SJSA1 (cell line): ENCODE data around the gene ZNF585A. TPM values are rescaled to one million over a fixed set of nuclear protein-coding genes. Genes with fewer than 3 reads are reported as not detected.
"Not testable (repeated sequence)": the region's sequence is repeated elsewhere in the genome, so short reads cannot be mapped to it uniquely, and the experiment has no call there.

Experiments used
- DNase-seq, 2 experiments: peaks; one replicate each; pipeline ENCODE4 v3.0.0-alpha.2; 2015 to 2020; ENCODE audit warnings: low spot score in 2 of 2, low read depth in 1 of 2
- H3K27ac ChIP-seq: fragments of 250-450 bp; sonication (Bioruptor Pico); 2 replicates; pipeline ENCODE4 v1.5.1; 2020; ENCODE audit warnings: mild to moderate bottlenecking, moderate library complexity
- H3K27me3 ChIP-seq: fragments of 250-450 bp; sonication (Bioruptor Pico); replicated peaks from 2 replicates; pipeline ENCODE4 v1.5.1; 2020; ENCODE audit warnings: mild to moderate bottlenecking, moderate library complexity
- H3K36me3 ChIP-seq: fragments of 250-450 bp; sonication (Bioruptor Pico); 2 replicates; pipeline ENCODE4 v1.5.1; 2020; ENCODE audit warnings: mild to moderate bottlenecking
- H3K4me1 ChIP-seq: fragments of 250-450 bp; sonication (Bioruptor Pico); replicated peaks from 2 replicates; pipeline ENCODE4 v1.6.1; 2021; ENCODE audit warnings: mild to moderate bottlenecking
- H3K4me3 ChIP-seq: fragments of 250-450 bp; sonication (Bioruptor Pico); 2 replicates; pipeline ENCODE4 v1.5.1; 2020; ENCODE audit warnings: mild to moderate bottlenecking
- H3K9me3 ChIP-seq: fragments of 250-450 bp; sonication (Bioruptor Pico); replicated peaks from 2 replicates; pipeline ENCODE4 v1.5.1; 2020; ENCODE audit warnings: mild to moderate bottlenecking
- total RNA-seq: library from RNA; depleted of rRNA; stranded (reverse); fragments of >200 nt; shearing (Covaris generic); gene quantifications from 2 replicates; pipeline ENCODE4 v1.2.3, GENCODE V29; 2014; rRNA removed

Gene ZNF585A
- total RNA-seq = 1.4 TPM in 1 of 2 replicates, not detected in the other

GRCh38 chr19:37172368-37173366 lies at the start of gene ZNF585A:
ZNF585A (minus strand) TSS chr19:37172695; CDS start chr19:37169910, 2,785 bp downstream.
- DNase-seq = peak in 1 of 2 experiments; percentile 2
- H3K36me3 ChIP-seq = no peaks in the 10 kb centered on the region
- peaks cover 3% of the 10 kb centered on the region for H3K9me3 ChIP-seq
- peak within 1 kb of the TSS; percentile 30 for H3K4me3 ChIP-seq
- H3K4me1 ChIP-seq = no peaks in the 10 kb centered on the region
- no peaks in the 10 kb centered on the region for H3K27me3 ChIP-seq
- H3K27ac ChIP-seq = no peak within 1 kb of the TSS

- no peak overlapping the region for H3K27ac ChIP-seq
- H3K27me3 ChIP-seq = no peaks in the 10 kb centered on the region
- H3K4me1 ChIP-seq = no peaks in the 10 kb centered on the region
- H3K9me3 ChIP-seq = peaks cover 12% of the 10 kb centered on the region
- H3K4me3 ChIP-seq = no peak overlapping the region
- H3K36me3 ChIP-seq = peaks cover under 1% of the 10 kb centered on the region; the same call in 1 of the 2 replicates
- DNase-seq = no peak
These were observed 48.6 kb upstream of the ZNF585A start for GRCh38 chr19:37221136-37221535.

GRCh38 chr19:37220383-37220782 lies 47.9 kb upstream of the ZNF585A start:
- no peaks in the 10 kb centered on the region for H3K27me3 ChIP-seq
- peaks cover 13% of the 10 kb centered on the region for H3K9me3 ChIP-seq
- H3K36me3 ChIP-seq = no peaks in the 10 kb centered on the region
- DNase-seq = no peak
- no peaks in the 10 kb centered on the region for H3K4me1 ChIP-seq
- H3K4me3 ChIP-seq = no peak overlapping the region
- H3K27ac ChIP-seq = no peak overlapping the region

- no peak overlapping the region; the same call in 1 of the 2 replicates for H3K27ac ChIP-seq
- H3K9me3 ChIP-seq = peaks cover 16% of the 10 kb centered on the region
- H3K36me3 ChIP-seq = no peaks in the 10 kb centered on the region
- H3K27me3 ChIP-seq = no peaks in the 10 kb centered on the region
- no peak for DNase-seq
- peak overlapping the region; percentile 60 for H3K4me3 ChIP-seq
- no peaks in the 10 kb centered on the region for H3K4me1 ChIP-seq
These were observed 46.1 kb upstream of the ZNF585A start for GRCh38 chr19:37218592-37218935.

- Histone ChIP-seq H3K4me1 (no peaks in the 10 kb centered on the region), H3K4me3 (peak within 1 kb of the TSS; percentile 60), H3K27ac (peak within 1 kb of the TSS; percentile 44), H3K9me3 (peaks cover 16% of the 10 kb centered on the region), H3K27me3 (no peaks in the 10 kb centered on the region), H3K36me3 (no peaks in the 10 kb centered on the region)
- peak; percentile 66 to 71 for DNase-seq
These were observed 45.5 kb upstream of the ZNF585A start, which contains the start of gene ZNF383 for GRCh38 chr19:37217775-37218591. ZNF383 (plus strand) TSS chr19:37218214; CDS start chr19:37230454, 12,240 bp downstream.

GRCh38 chr19:37217480-37217774 lies 44.9 kb upstream of the ZNF585A start:
- H3K36me3 ChIP-seq = no peaks in the 10 kb centered on the region
- H3K27me3 ChIP-seq = no peaks in the 10 kb centered on the region
- no peaks in the 10 kb centered on the region for H3K4me1 ChIP-seq
- H3K4me3 ChIP-seq = peak overlapping the region; percentile 60
- DNase-seq = no peak
- H3K9me3 ChIP-seq = peaks cover 16% of the 10 kb centered on the region
- H3K27ac ChIP-seq = no peak overlapping the region

GRCh38 chr19:37197768-37198167 lies 25.3 kb upstream of the ZNF585A start:
- H3K36me3 ChIP-seq = no peaks in the 10 kb centered on the region
- no peaks in the 10 kb centered on the region for H3K4me1 ChIP-seq
- 0 out of 2 replicates have a peak, but pooled peaks cover 3% of the 10 kb centered on the region for H3K9me3 ChIP-seq
- DNase-seq = no peak
- no peak overlapping the region for H3K4me3 ChIP-seq
- H3K27ac ChIP-seq = no peak overlapping the region
- no peaks in the 10 kb centered on the region for H3K27me3 ChIP-seq

GRCh38 chr19:37197115-37197514 lies 24.6 kb upstream of the ZNF585A start:
- not testable (repeated sequence) for H3K9me3 ChIP-seq, H3K4me3 ChIP-seq, H3K27ac ChIP-seq

GRCh38 chr19:37195248-37195647 lies 22.8 kb upstream of the ZNF585A start:
- not testable (repeated sequence) for H3K9me3 ChIP-seq, H3K4me3 ChIP-seq, H3K27ac ChIP-seq, H3K36me3 ChIP-seq, H3K4me1 ChIP-seq, H3K27me3 ChIP-seq, DNase-seq

More at GRCh38 chr19:37197115-37197514, 24.6 kb upstream of the ZNF585A start:
- not testable (repeated sequence) for DNase-seq, H3K36me3 ChIP-seq, H3K4me1 ChIP-seq, H3K27me3 ChIP-seq

GRCh38 chr19:37186071-37186470 lies 13.6 kb upstream of the ZNF585A start:
- H3K4me1 ChIP-seq, DNase-seq, H3K4me3 ChIP-seq, H3K27ac ChIP-seq, H3K27me3 ChIP-seq, H3K36me3 ChIP-seq: not testable (repeated sequence)
- peaks cover 19% of the 10 kb centered on the region for H3K9me3 ChIP-seq

- Histone ChIP-seq H3K27me3 (no peaks in the 10 kb centered on the region), H3K4me1 (no peaks in the 10 kb centered on the region), H3K27ac (no peak overlapping the region), H3K36me3 (no peaks in the 10 kb centered on the region), H3K9me3 (peaks cover 5% of the 10 kb centered on the region; the same call in 1 of the 2 replicates), H3K4me3 (no peak overlapping the region)
- DNase-seq = no peak
These were observed 6.9 kb downstream of the ZNF585A start for GRCh38 chr19:37165635-37166034.

- H3K4me3 ChIP-seq = no peak overlapping the region
- H3K4me1 ChIP-seq = no peaks in the 10 kb centered on the region
- DNase-seq = no peak
- no peaks in the 10 kb centered on the region for H3K27me3 ChIP-seq
- H3K9me3 ChIP-seq = peaks cover 14% of the 10 kb centered on the region
- no peak overlapping the region for H3K27ac ChIP-seq
- no peaks in the 10 kb centered on the region for H3K36me3 ChIP-seq
These were observed 12.3 kb downstream of the ZNF585A start for GRCh38 chr19:37160153-37160552.

GRCh38 chr19:37148214-37148613 lies 24.3 kb downstream of the ZNF585A start:
- Histone ChIP-seq H3K36me3 (no peaks in the 10 kb centered on the region), H3K27ac (no peak overlapping the region), H3K27me3 (no peaks in the 10 kb centered on the region), H3K9me3 (peaks cover 21% of the 10 kb centered on the region; the same call in 1 of the 2 replicates), H3K4me1 (no peaks in the 10 kb centered on the region), H3K4me3 (no peak overlapping the region)
- no peak for DNase-seq

GRCh38 chr19:37136111-37136510 lies 36.4 kb downstream of the ZNF585A start:
- Histone ChIP-seq H3K27me3 (no peaks in the 10 kb centered on the region), H3K9me3 (peaks cover 26% of the 10 kb centered on the region), H3K4me1 (no peaks in the 10 kb centered on the region), H3K36me3 (no peaks in the 10 kb centered on the region), H3K27ac (no peak overlapping the region), H3K4me3 (no peak overlapping the region)
- DNase-seq = no peak
